Fibroblast of the aortic adventitia (primary cell): ENCODE measurements around the gene MYPOP. TPM values are rescaled to one million over a fixed set of nuclear protein-coding genes. Genes with fewer than 3 reads are reported as not detected.

Experiments
- DNase-seq: peaks from one replicate; pipeline ENCODE4 v3.0.0-alpha.2; 2010; ENCODE audit warnings: low read depth
- H3K4me3 ChIP-seq: 2 replicates; pipeline ENCODE4 v1.5.1; 2011; ENCODE audit warnings: low read depth, mild to moderate bottlenecking, control low read depth, low read length, moderate library complexity
- total RNA-seq: library from RNA; depleted of rRNA; stranded (reverse); fragments of >200 nt; gene quantifications from 2 replicates; pipeline ENCODE4 v1.2.3, GENCODE V29; 2012; ENCODE audit warnings: low replicate concordance
- TF ChIP-seq, protein P1 (sequence below): IDR thresholded peaks from 2 replicates; pipeline ENCODE4 v1.5.1; 2011; ENCODE audit warnings: mild to moderate bottlenecking, low read length, control low read depth, inconsistent platforms; ENCODE audit not compliant: insufficient read depth

Gene MYPOP
- total RNA-seq, 1 donor: 2.4 TPM

DNA sequence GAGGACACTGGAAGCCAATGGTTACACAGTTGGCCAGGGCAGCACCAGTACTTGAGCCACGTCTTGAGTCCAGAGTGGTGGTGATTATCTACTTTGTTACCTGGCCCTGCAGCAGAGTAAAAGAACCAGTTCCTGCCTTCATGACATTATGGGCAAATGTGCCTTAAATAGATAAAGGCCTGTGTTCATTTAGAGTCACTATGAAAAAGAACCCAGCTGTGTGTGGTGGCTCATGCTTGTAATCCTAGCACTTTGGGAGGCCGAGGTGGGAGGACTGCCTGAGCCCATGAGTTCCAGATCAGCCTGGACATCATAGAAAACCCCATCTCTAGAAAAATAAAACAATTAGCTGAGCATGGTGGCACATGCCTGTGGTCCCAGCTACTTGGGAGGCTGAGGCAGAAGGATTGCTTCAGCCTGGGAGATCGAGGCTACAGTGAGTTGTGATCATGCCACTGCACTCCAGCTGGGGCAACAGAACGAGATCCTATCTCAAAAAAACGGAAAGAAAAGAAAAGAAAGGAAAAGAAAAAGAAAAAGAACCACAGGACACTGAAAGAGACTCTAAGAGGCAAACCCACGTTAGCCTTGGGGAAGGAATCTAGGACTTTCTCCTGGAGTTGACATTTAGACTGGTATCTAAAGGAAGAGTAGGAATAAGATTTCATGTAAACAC is 13.1 kb downstream of the MYPOP start:
- no peak for DNase-seq
- TF ChIP-seq, protein P1, sequence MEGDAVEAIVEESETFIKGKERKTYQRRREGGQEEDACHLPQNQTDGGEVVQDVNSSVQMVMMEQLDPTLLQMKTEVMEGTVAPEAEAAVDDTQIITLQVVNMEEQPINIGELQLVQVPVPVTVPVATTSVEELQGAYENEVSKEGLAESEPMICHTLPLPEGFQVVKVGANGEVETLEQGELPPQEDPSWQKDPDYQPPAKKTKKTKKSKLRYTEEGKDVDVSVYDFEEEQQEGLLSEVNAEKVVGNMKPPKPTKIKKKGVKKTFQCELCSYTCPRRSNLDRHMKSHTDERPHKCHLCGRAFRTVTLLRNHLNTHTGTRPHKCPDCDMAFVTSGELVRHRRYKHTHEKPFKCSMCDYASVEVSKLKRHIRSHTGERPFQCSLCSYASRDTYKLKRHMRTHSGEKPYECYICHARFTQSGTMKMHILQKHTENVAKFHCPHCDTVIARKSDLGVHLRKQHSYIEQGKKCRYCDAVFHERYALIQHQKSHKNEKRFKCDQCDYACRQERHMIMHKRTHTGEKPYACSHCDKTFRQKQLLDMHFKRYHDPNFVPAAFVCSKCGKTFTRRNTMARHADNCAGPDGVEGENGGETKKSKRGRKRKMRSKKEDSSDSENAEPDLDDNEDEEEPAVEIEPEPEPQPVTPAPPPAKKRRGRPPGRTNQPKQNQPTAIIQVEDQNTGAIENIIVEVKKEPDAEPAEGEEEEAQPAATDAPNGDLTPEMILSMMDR: no peak
- H3K4me3 ChIP-seq: no peak overlapping the region

DNA sequence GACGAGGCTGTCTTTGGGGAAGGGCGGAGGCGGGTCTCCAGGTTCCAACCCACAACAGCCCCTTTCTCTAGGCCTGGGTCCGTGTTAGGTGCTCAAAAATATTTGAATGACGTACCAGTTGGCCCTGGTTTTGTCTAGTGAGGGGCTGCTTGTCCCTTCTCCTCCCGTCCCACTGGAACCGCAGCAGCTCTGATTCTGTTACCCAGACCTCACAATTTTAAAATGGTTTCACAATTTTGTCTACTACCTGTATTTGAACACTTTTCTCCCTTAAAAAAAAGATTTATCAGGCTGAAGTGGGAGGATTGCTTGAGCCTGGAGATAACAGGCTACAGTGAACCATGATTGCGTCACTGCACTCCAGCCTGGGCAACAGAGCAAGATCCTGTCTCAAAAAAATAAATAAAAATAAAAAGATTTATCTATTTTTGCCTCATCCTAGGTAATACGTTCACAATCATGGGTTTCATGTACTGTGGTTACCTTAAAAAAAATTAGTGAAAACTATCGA is 15.2 kb downstream of the MYPOP start:
- TF ChIP-seq, protein P1: no peak
- H3K4me3 ChIP-seq: peak overlapping the region; percentile 87

DNA sequence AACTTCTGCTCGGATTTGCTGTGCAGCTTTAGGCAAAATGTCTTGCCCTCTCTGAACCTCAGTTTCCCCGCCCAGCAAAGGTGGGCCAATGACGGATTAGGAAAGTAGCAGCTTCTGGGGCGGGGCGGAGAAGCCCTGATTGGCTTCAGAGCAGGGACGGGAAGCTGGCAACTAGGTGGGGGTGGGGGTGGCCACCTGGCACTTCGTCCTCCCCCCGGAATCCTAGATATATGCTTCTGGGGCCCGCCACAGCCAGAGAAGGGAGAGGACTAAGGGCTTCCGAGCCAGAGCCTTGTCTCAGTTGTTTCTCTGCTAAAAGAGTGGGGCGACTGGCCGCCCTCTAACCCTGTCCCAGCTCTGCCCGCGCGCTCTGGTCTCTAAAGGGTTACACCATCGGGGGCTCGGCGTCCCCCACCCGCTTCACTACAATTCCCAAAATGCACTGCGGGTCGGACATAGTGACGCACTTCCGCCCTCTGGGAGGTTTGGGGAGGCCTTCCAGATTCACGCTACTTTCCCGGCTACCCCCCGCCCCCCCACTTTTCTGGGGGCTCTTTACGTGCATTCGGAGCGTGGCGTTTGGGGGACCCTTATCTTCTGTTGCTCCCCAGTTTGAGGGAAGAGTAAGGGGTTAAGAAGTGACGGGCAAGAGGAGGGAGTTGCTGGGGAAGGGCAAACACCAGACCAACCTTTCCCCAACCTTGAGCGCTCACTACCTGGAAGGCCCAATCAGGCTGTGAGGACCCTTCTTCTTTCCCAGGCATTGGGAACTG is 15.8 kb downstream of the MYPOP start:
- peak; percentile 94 for DNase-seq
- TF ChIP-seq, protein P1: no peak
- peak overlapping the region; percentile 87 for H3K4me3 ChIP-seq

More for the DNA sequence above, 15.2 kb downstream of the MYPOP start:
- DNase-seq: peak; percentile 32

DNA sequence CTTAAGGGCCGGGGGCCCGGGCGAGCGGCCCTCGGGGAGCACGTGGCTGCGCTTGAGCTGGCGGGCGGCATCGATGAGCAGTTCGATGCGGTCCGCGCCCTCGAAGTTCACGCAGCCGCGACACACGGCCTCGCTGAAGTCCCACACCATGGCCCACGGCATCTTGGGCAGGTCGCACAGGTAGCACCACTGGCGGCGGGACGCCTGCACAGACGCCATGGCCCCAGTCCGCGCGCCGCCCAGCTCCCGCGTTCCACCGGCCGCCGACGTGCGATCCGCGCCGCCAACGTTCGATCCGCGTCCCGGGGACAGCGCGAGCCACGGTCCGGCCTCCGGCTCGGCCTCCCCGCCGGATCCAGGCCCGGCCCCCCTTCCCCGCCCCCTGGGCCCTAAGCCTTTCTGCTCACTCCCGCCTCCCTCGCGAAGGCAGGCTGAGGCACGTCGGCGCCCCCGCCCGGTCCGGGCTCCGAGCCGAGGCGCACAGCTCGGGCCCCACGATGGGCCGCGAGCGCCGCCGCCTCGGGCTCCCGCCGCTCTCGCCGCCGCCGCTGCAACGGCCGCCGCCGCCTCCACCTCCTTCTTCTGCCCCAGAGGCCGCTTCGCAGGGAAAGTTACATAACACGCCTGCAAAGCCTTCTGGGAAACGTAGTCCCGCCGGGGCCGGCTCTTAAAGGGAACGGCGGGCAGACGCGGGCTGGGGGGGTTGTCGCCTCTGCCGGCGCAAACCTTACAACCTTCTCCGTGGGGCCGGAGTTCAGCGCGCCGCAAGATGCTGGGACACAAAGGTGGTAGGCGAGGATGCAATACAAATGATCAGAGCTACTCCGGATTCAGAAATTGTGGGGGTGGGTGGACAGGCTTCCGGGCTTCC is 16.6 kb downstream of the MYPOP start, which contains the start of gene IRF2BP1:
Gene IRF2BP1 (minus strand): TSS at position 586 of the 871 bp plus-strand sequence. CDS start 367 bp downstream, at position 219.
- H3K4me3 ChIP-seq: peak within 1 kb of the TSS; percentile 87
- peak; percentile 93 for DNase-seq
- TF ChIP-seq, protein P1: no peak

DNA sequence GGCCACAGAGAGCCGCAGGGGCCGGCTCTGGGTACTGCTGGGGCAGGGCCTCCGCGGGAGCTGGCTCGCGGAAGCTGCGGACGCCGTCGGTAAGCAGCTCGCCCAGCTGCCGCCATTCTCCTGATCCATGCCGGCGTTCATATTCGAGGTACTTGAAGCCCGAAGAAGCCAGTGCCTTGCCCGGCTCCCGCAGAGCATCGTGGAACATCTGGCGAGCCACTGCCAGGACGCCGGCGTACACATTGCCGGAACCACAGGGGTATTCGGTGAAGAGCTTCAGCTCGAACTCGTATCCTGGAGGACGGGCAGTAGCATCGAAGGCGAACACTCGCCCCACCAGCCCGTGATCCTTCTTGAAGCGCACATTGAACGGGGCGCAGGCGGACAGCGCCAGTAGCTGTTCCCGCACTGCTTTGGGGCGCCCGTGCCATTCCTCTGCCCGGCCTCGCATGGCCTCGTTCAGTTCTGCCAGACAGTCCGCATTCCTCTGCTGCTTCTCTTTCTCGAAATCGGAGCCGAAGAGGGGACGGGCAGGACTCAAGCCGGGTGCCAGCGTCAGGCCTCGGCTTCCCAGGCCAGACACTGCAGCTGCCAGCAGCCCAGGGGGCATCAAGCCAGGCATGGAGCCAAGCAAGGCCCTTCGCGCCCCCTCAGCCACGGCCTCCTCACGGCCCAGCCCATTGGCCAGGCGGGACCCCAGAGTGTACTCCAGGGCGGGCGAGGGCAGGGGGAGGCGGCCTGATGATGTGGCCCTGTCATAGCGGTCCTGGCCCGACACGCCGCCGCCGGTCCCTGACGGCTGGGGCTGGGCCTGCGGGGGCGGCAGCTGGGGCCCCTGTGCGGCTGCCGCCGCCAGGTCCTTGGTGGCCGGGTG is 17.5 kb downstream of the MYPOP start:
- TF ChIP-seq, protein P1: no peak
- no peak for DNase-seq
- H3K4me3 ChIP-seq: peak overlapping the region; percentile 87
